Measurements from ENCODE around the gene ARHGEF38. TPM values are rescaled to one million over a fixed set of nuclear protein-coding genes. Genes with fewer than 3 reads are reported as not detected.

Gene ARHGEF38
- not detected in 5 replicates for total RNA-seq (2022; extraction: Qiagen RNA extraction; ENCODE audit: low read depth)

GRCh38 chr4:105551965-105552746, at the start of gene ARHGEF38:
ARHGEF38 (plus strand) TSS chr4:105552620; CDS start chr4:105552766, 146 bp downstream.

GRCh38 chr4:105708181-105709080, 156.0 kb downstream of the ARHGEF38 start, which contains the start of the genes GSTCD and INTS12:
GSTCD (plus strand) TSS chr4:105708784; CDS start chr4:105717614, 8,830 bp downstream.
INTS12 (minus strand) TSS chr4:105708689; CDS start chr4:105700005, 8,684 bp downstream.

Other genes starting within 250 kb of the ARHGEF38 start
- 52.2 to 91.5 TPM (median 75.5 TPM) in 5 replicates for gene PPA2, start 78.6 kb upstream of the ARHGEF38 start, total RNA-seq (2022; extraction: Qiagen RNA extraction; ENCODE audit: low read depth)
- 13.4 to 16.8 TPM (median 14.4 TPM) in 5 replicates for gene INTS12, start 156.1 kb downstream of the ARHGEF38 start, total RNA-seq (2022; extraction: Qiagen RNA extraction; ENCODE audit: low read depth)
- 4.8 to 6.7 TPM (median 5.4 TPM) in 5 replicates for gene GSTCD, start 156.2 kb downstream of the ARHGEF38 start, total RNA-seq (2022; extraction: Qiagen RNA extraction; ENCODE audit: low read depth)

Measured in A549 treated with RU486 at 1 μM for 4 hours (cell line).